Uterus (tissue), 4 donors: Measurements from ENCODE around the gene RNU6-1. TPM values are rescaled to one million over a fixed set of nuclear protein-coding genes. Genes with fewer than 3 reads are reported as not detected.

Experiments
- DNase-seq, 2 donors: peaks; one replicate each; pipeline ENCODE4 v3.0.0-alpha.2; 2019 to 2020
- H3K27ac ChIP-seq, 2 donors: fragments of 200-600 bp; sonication (generic); 1 replicate in 1 of 2; 2 replicates in 1 of 2; pipeline ENCODE4 v1.5.1; 2016 to 2018
- H3K27me3 ChIP-seq, 2 donors: fragments of 200-600 bp; sonication (generic); one replicate each; pipeline ENCODE4 v1.5.1; 2018 to 2019; ENCODE audit warnings: control low read depth in 1 of 2
- H3K36me3 ChIP-seq, 2 donors: fragments of 200-600 bp; sonication (generic); one replicate each; pipeline ENCODE4 v1.5.1; 2019; ENCODE audit warnings: control low read depth in 1 of 2
- H3K4me1 ChIP-seq, 2 donors: fragments of 200-600 bp; sonication (generic); one replicate each; pipeline ENCODE4 v1.5.1; 2018 to 2019; ENCODE audit warnings: control low read depth in 1 of 2
- H3K4me3 ChIP-seq, 2 donors: fragments of 200-600 bp; sonication (generic); 1 replicate in 1 of 2; 2 replicates in 1 of 2; pipeline ENCODE4 v1.5.1; 2018 to 2019; ENCODE audit warnings: mild to moderate bottlenecking in 1 of 2
- H3K9me3 ChIP-seq, 2 donors: fragments of 200-600 bp; sonication (generic); one replicate each; pipeline ENCODE4 v1.5.1; 2019; ENCODE audit warnings: control low read depth in 1 of 2
- CTCF ChIP-seq, 4 experiments: fragments of 200-600 bp in 2 of 4; fragments of 450-650 bp in 2 of 4; sonication (generic) in 2 of 4; IDR thresholded peaks; one replicate each; pipeline ENCODE4 v1.5.1; 2016 to 2019; ENCODE audit warnings: antibody characterized with exemption in 4 of 4, mild to moderate bottlenecking in 2 of 4, moderate library complexity in 1 of 4
- POLR2A ChIP-seq, 2 donors: fragments of 450-650 bp; IDR thresholded peaks; one replicate each; pipeline ENCODE4 v1.6.1; 2016; ENCODE audit warnings: antibody characterized with exemption in 2 of 2, mild to moderate bottlenecking in 1 of 2, moderate library complexity in 1 of 2
- intact Hi-C: fragments of 100-400 bp; cut with DNase I; formaldehyde crosslinking; loops from one replicate; pipeline ENCODE4 v1.15.1; 2023; ENCODE audit warnings: low total_unique reads
- total RNA-seq, 4 donors: library from RNA; depleted of rRNA in 3 of 4; stranded (reverse); fragments of >200 nt in 3 of 4; gene quantifications; one replicate each; pipeline versions ENCODE4 v1.1.0 to v1.2.4, GENCODE V29; 2014 to 2023
- donor health status: DM: yes; HTN: yes; CAD: no.

Gene RNU6-1
- total RNA-seq, 4 donors from 2014 or later = not detected

GRCh38 chr15:67853454-67853853, 13.6 kb upstream of the RNU6-1 start:
- no peak for DNase-seq
- Histone ChIP-seq H3K9me3 (no peaks in the 10 kb centered on the region), H3K36me3 (no peaks in the 10 kb centered on the region), H3K4me3 (no peak overlapping the region), H3K27ac (no peak overlapping the region), H3K27me3 (no peaks in the 10 kb centered on the region), H3K4me1 (no peaks in the 10 kb centered on the region)
- TF ChIP-seq CTCF (IDR thresholded peaks at IDR 0.05) = no peak
- TF ChIP-seq POLR2A (IDR thresholded peaks at IDR 0.05) = no peak
- intact Hi-C loops = no loop called here

DNA sequence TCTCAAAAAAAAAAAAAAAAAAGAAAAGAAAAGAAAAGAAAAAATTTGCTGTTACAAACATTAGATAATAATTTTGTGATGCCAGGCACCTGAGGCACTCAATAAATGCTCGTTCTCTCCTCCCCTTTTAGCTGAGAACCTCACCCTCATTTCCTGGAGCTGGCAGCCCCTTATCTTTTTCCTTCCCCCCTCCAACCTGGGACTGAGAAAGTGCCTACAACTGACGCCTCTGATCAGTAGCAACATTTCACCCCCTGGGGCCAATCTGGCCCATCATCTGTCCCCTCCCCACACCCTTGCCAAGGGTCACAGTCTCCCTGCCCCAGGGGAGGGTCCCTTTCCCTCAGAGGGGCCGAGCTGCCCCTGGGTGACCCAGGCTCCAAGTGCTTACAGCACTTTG, 12.6 kb upstream of the RNU6-1 start:
- no peak overlapping the region for H3K4me3 ChIP-seq
- no peaks in the 10 kb centered on the region for H3K27me3 ChIP-seq
- no peak overlapping the region for H3K27ac ChIP-seq
- no peaks in the 10 kb centered on the region for H3K4me1 ChIP-seq
- TF ChIP-seq POLR2A (IDR thresholded peaks at IDR 0.05) (no peak), CTCF (IDR thresholded peaks at IDR 0.05) (no peak)
- no peak for DNase-seq
- intact Hi-C loops = no loop called here
- H3K36me3 ChIP-seq = no peaks in the 10 kb centered on the region
- H3K9me3 ChIP-seq = no peaks in the 10 kb centered on the region

DNA sequence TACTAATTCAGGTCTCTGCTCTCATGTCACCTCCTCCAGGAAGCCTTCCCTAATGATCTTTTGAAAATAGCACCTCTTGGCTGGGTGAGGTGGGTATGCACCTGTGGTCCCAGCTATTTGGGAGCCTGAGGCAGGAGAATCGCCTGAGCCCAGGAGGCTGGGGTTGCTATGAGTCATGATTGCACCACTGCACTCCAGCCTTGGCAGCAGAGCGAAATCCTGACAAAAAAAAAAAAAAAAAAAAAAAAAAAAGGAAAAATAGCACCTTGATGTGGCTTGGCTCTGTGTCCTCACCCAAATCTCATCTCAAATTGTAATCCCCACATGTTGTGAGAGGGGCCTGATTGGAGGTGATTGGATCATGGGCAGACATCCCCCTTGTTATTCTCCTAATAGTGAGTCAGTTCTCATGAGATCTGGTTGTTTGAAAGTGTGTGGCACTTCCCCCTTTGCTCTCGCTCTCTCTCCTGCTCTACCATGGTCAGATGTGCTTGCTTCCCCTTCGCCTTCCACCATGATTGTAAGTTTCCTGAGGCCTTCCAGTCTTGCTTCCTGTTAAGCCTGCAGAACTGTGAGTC, 11.2 kb upstream of the RNU6-1 start:
- H3K27ac ChIP-seq = no peak overlapping the region
- H3K4me1 ChIP-seq = no peaks in the 10 kb centered on the region
- no peak for DNase-seq
- H3K36me3 ChIP-seq = no peaks in the 10 kb centered on the region
- H3K27me3 ChIP-seq = no peaks in the 10 kb centered on the region
- intact Hi-C loops = no loop called here
- TF ChIP-seq CTCF (IDR thresholded peaks at IDR 0.05) (no peak), POLR2A (IDR thresholded peaks at IDR 0.05) (no peak)
- H3K4me3 ChIP-seq = no peak overlapping the region
- H3K9me3 ChIP-seq = no peaks in the 10 kb centered on the region

GRCh38 chr15:67850336-67850735, 10.5 kb upstream of the RNU6-1 start:
- intact Hi-C loops = no loop called here
- H3K4me3 ChIP-seq = no peak overlapping the region
- no peak for DNase-seq
- TF ChIP-seq CTCF (IDR thresholded peaks at IDR 0.05) (no peak), POLR2A (IDR thresholded peaks at IDR 0.05) (no peak)
- no peaks in the 10 kb centered on the region for H3K27me3 ChIP-seq
- H3K27ac ChIP-seq = no peak overlapping the region
- no peaks in the 10 kb centered on the region for H3K36me3 ChIP-seq
- no peaks in the 10 kb centered on the region for H3K4me1 ChIP-seq
- no peaks in the 10 kb centered on the region for H3K9me3 ChIP-seq

GRCh38 chr15:67849538-67849937, 9.7 kb upstream of the RNU6-1 start:
- Histone ChIP-seq H3K27me3 (no peaks in the 10 kb centered on the region), H3K36me3 (no peaks in the 10 kb centered on the region), H3K9me3 (no peaks in the 10 kb centered on the region), H3K4me3 (no peak overlapping the region), H3K27ac (no peak overlapping the region), H3K4me1 (no peaks in the 10 kb centered on the region)
- TF ChIP-seq POLR2A (IDR thresholded peaks at IDR 0.05) (no peak), CTCF (IDR thresholded peaks at IDR 0.05) (no peak)
- intact Hi-C loops = no loop called here
- no peak for DNase-seq
